PC-9 (cell line): Measurements from ENCODE around the gene MECP2. TPM values are rescaled to one million over a fixed set of nuclear protein-coding genes. Genes with fewer than 3 reads are reported as not detected.
A peak's percentile ranks its signal among the peaks of the same experiment; 100 is the strongest.

Source experiments
- BruUV-seq: library from RNA; stranded (reverse); fragments of 400-500 nt; replicated peaks from 2 replicates; lab custom pipeline; 2021; lab: Mats Ljungman, UMichigan
- CTCF ChIA-PET: fragments of 300-600 bp; sonication (Branson Sonifier 250); formaldehyde crosslinking; loops from one replicate; lab custom pipeline; 2022; ENCODE audit warnings: antibody characterized with exemption; lab: Charles Lee
- POLR2A ChIA-PET: fragments of 300-600 bp; sonication (Branson Sonifier 250); formaldehyde crosslinking; loops from one replicate; lab custom pipeline; 2022; ENCODE audit warnings: antibody characterized with exemption; ENCODE audit not compliant: unreplicated experiment; lab: Charles Lee
- DNase-seq, 2 experiments: peaks; one replicate each; pipeline versions ENCODE4 v3.0.0 to v3.0.0-alpha.2; 2015 to 2022; ENCODE audit warnings: mixed read lengths in 1 of 2
- H2AFZ ChIP-seq: fragments of 200-600 bp; sonication (generic); 2 replicates; pipeline ENCODE4 v1.8.1; 2017; ENCODE audit warnings: antibody characterized with exemption
- H3F3A ChIP-seq: fragments of 200-600 bp; sonication (generic); 2 replicates; pipeline ENCODE4 v1.8.1; 2017; ENCODE audit warnings: antibody characterized with exemption, mild to moderate bottlenecking, low read depth; ENCODE audit not compliant: insufficient read depth
- H3K27ac ChIP-seq: fragments of 200-600 bp; sonication (generic); 2 replicates; pipeline ENCODE4 v1.6.1; 2016; ENCODE audit warnings: mixed run types
- H3K27me3 ChIP-seq: fragments of 200-600 bp; sonication (generic); 2 replicates; pipeline ENCODE4 v1.6.1; 2016; ENCODE audit warnings: low read depth, mixed run types; ENCODE audit not compliant: insufficient read depth
- H3K36me3 ChIP-seq: fragments of 200-600 bp; sonication (generic); 2 replicates; pipeline ENCODE4 v1.6.1; 2016; ENCODE audit warnings: low read depth, mixed run types
- H3K4me1 ChIP-seq: fragments of 200-600 bp; sonication (generic); replicated peaks from 2 replicates; pipeline ENCODE4 v1.6.1; 2016; ENCODE audit warnings: mixed run types; ENCODE audit not compliant: insufficient read depth
- H3K4me2 ChIP-seq: fragments of 200-600 bp; sonication (generic); 2 replicates; pipeline ENCODE4 v1.6.1; 2017; ENCODE audit warnings: mixed run types
- H3K4me3 ChIP-seq: fragments of 200-600 bp; sonication (generic); 2 replicates; pipeline ENCODE4 v1.6.1; 2016; ENCODE audit warnings: mixed run types
- H3K79me2 ChIP-seq: fragments of 200-600 bp; sonication (generic); 2 replicates; pipeline ENCODE4 v1.6.1; 2017; ENCODE audit warnings: low read depth, mixed run types
- H3K9me2 ChIP-seq: fragments of 200-600 bp; sonication (generic); 2 replicates; pipeline ENCODE4 v1.8.1; 2017; ENCODE audit warnings: mild to moderate bottlenecking; ENCODE audit not compliant: insufficient read depth
- H3K9me3 ChIP-seq: fragments of 200-600 bp; sonication (generic); 2 replicates; pipeline ENCODE4 v1.8.1; 2016; ENCODE audit warnings: low read depth; ENCODE audit not compliant: insufficient read depth
- H4K20me1 ChIP-seq: fragments of 200-600 bp; sonication (generic); 2 replicates; pipeline ENCODE4 v1.8.1; 2017; ENCODE audit not compliant: insufficient read depth
- EZH2 ChIP-seq: fragments of 200-600 bp; sonication (generic); IDR thresholded peaks from 2 replicates; pipeline ENCODE4 v1.8.0; 2017; ENCODE audit warnings: antibody characterized with exemption, low read depth
- intact Hi-C: fragments of 100-400 bp; cut with micrococcal nuclease; formaldehyde crosslinking; loops from one replicate; pipeline ENCODE4 v1.10.0; 2022; ENCODE audit not compliant: unreplicated experiment
- total RNA-seq: library from RNA; stranded (reverse); gene quantifications from 2 replicates; pipeline ENCODE4 v1.2.3, GENCODE V29; 2021
- TF ChIP-seq, protein P1 (sequence below): fragments of 200-600 bp; sonication (generic); conservative IDR thresholded peaks from 2 replicates; pipeline ENCODE4 v1.6.1; 2017; ENCODE audit warnings: mixed run types, antibody characterized with exemption, mild to moderate bottlenecking, moderate library complexity

MECP2 gene
- total RNA-seq, 1 experiment from 2014 or later, result 85.6 TPM

DNA sequence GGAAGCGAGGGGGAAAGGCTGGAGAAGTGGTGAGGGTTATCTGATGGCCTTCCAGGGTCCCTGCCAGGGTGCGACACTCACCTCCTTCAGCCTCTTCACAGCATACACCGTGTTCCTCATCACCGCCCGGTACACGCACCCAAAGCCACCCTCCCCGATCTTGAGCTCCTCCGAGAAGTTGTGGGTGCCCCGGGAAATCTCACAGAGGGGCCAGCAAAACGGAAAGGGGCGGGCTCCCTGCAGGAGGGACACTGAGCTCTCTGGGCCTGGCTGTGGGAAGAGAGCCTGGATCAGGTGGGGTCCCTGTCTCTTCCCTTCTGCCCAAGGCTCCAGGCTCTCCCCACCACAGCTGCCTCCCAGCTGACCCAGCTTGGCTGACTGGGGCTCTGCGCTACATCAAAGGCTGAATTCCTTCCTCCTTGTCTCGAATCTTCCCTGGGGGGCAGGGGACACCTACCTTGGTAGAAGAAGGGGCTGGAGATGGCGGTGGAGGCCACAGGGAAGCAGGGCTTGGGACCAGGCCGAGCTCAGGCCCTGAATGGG, 78.9 kb downstream of the MECP2 start:
- intact Hi-C loops, result no loop called here
- Histone ChIP-seq H3K36me3 (no peaks in the 10 kb centered on the region), H3K27ac (0 out of 2 replicates have a peak overlapping the region, but pooled peaks have one; percentile 19), H3K27me3 (no peaks in the 10 kb centered on the region), H3F3A (peaks cover 5% of the 10 kb centered on the region; the same call in 1 of the 2 replicates), H4K20me1 (no peaks in the 10 kb centered on the region), H3K9me2 (no peaks in the 10 kb centered on the region), H3K4me1 (peaks cover 8% of the 10 kb centered on the region; the same call in 1 of the 2 replicates), H3K9me3 (no peaks in the 10 kb centered on the region), H3K4me2 (peak overlapping the region; percentile 82), H3K79me2 (peaks cover 29% of the 10 kb centered on the region), H3K4me3 (peak overlapping the region; percentile 78), H2AFZ (no peak overlapping the region)
- POLR2A ChIA-PET, result interaction anchor here (0.6 kb wide), 1 partner anchor 378 kb away, joined by 4 read pairs; no protein-coding TSS in a partner anchor
- DNase-seq, result no peak
- TF ChIP-seq EZH2, result no peak
- TF ChIP-seq, protein P1, sequence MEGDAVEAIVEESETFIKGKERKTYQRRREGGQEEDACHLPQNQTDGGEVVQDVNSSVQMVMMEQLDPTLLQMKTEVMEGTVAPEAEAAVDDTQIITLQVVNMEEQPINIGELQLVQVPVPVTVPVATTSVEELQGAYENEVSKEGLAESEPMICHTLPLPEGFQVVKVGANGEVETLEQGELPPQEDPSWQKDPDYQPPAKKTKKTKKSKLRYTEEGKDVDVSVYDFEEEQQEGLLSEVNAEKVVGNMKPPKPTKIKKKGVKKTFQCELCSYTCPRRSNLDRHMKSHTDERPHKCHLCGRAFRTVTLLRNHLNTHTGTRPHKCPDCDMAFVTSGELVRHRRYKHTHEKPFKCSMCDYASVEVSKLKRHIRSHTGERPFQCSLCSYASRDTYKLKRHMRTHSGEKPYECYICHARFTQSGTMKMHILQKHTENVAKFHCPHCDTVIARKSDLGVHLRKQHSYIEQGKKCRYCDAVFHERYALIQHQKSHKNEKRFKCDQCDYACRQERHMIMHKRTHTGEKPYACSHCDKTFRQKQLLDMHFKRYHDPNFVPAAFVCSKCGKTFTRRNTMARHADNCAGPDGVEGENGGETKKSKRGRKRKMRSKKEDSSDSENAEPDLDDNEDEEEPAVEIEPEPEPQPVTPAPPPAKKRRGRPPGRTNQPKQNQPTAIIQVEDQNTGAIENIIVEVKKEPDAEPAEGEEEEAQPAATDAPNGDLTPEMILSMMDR, result no peak
- CTCF ChIA-PET, result no interaction called here
- BruUV-seq, result TSS peak; percentile 33

DNA sequence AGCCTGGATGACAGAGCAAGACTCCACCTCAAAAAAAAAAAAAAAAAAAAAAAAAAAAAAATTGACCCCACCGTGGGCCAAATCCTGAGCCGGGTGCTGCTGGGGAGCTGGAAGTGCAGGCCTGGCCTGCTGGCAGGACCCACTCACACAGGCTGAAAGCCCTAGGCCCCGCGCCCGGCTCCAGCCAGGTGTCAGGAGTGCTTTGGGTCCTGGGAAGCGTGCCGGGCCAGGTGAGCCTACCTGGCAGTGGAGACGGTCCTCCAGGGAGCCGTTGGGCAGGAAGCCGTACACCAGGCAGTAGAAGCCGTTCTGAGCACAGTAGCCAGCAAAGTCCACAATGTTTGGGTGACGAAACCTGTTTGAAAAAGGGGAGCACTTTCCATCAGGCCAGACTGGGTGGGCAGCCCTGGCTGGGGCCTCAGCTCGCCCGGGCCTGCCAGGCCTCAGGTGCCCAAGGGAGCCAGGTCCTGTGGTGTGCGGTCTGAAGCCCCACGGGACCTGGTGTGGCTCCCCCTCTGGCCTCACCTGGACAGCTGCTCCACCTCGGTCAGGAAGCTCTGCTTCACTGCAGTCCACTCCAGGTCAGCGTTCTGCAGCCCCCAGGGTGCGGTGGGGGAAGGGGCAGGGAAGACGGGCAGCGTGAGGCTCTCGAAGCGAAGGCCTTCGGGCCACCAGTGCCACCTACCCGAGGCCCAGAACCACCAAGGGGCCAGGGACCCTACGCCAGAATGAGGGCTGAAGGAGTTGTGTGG, 79.6 kb downstream of the MECP2 start:
- Histone ChIP-seq H3K36me3 (no peaks in the 10 kb centered on the region), H3K27me3 (no peaks in the 10 kb centered on the region), H3K27ac (no peak overlapping the region), H3F3A (peaks cover 5% of the 10 kb centered on the region; the same call in 1 of the 2 replicates), H3K4me2 (peak overlapping the region; percentile 82), H3K4me1 (peaks cover 8% of the 10 kb centered on the region; the same call in 1 of the 2 replicates), H3K4me3 (peak overlapping the region; percentile 78), H2AFZ (no peak overlapping the region), H4K20me1 (no peaks in the 10 kb centered on the region), H3K9me2 (no peaks in the 10 kb centered on the region), H3K9me3 (no peaks in the 10 kb centered on the region), H3K79me2 (peaks cover 29% of the 10 kb centered on the region)
- no peak for DNase-seq
- ChIA-PET POLR2A (no interaction called here), CTCF (no interaction called here)
- TF ChIP-seq, protein P1, result no peak
- no peak for TF ChIP-seq EZH2
- no TSS peak for BruUV-seq
- intact Hi-C loops, result no loop called here

DNA sequence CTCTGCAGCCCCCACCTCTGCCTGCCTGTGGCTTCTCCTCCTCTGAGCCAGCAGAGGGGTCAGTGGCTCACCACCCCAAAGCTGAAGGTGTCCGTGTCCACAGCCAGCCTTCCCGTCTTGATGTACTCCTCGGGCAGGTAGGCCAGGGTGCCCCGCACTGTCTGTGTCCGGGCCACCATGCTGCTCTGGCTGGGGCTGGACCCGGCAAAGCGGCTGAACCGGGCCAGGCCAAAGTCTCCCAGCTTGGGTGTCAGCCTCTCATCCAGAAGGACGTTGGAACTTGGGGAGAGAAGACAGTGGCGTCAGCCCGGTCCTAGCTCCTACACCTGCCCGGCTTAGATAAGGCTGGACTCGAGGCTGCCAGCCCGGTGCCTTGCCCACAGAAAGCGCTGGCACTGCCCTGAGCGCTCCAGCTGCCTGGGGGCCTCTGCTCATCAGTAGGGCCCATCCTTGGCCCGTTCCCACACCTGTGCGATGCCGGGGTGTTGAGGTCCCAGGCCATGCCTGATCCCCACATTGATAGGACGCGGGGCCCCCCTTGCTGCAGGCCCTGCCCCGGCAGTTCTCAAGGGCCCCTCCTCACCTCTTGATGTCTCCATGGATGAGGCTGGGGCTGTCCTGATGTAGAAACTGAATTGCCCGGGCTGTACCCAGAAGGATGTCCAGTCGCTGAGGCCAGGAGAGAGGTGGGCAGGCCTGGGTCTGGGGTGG, 81.0 kb downstream of the MECP2 start:
- intact Hi-C loops, result no loop called here
- CTCF ChIA-PET, result no interaction called here
- H3K4me2 ChIP-seq, result no peak overlapping the region

More for the DNA sequence above, 81.0 kb downstream of the MECP2 start:
- H3K4me3 ChIP-seq, result no peak overlapping the region
- H3K27me3 ChIP-seq, result no peaks in the 10 kb centered on the region
- peaks cover 8% of the 10 kb centered on the region; the same call in 1 of the 2 replicates for H3K4me1 ChIP-seq
- no peaks in the 10 kb centered on the region for H3K36me3 ChIP-seq
- DNase-seq, result no peak
- no peaks in the 10 kb centered on the region for H3K9me3 ChIP-seq
- TF ChIP-seq, protein P1, result no peak
- no peak for TF ChIP-seq EZH2
- no peak overlapping the region for H2AFZ ChIP-seq
- no peaks in the 10 kb centered on the region for H3F3A ChIP-seq
- no peaks in the 10 kb centered on the region for H4K20me1 ChIP-seq
- H3K79me2 ChIP-seq, result peaks cover 29% of the 10 kb centered on the region
- BruUV-seq, result no TSS peak
- H3K27ac ChIP-seq, result no peak overlapping the region
- no peaks in the 10 kb centered on the region for H3K9me2 ChIP-seq
- POLR2A ChIA-PET, result no interaction called here
